ENCODE results near the gene LOX. TPM values are rescaled to one million over a fixed set of nuclear protein-coding genes. Genes with fewer than 3 reads are reported as not detected.
A peak's percentile ranks its signal among the peaks of the same experiment; 100 is the strongest.

Gene LOX
- total and polyA plus RNA-seq, 5 donors: 8.4 to 28.4 (median 19.0) TPM

DNA sequence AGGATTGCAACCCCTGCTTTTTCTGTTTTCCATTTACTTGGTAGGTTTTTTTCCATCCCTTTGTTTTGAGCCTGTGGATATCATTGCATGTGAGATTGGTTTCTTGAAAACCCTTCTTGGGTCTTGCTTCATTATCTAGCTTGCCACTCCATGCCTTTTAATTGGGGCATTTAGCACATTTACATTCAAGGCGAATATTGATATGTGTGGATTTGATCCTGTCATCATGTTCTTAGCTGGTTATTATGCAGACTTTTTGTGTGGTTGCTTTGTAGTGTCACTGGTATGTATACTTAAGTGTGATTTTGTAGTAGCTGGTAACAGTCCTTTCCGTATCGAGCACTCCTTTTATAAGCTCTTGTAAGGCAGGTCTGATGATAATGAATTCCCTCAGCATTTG lies 26.5 kb downstream of the LOX start:
- H3K4me3 ChIP-seq (ENCODE audit: low read length): no peak overlapping the region
- WGBS: 94% methylated on average over 3 of the region's 3 CpGs
- no peaks in the 10 kb centered on the region for H3K4me1 ChIP-seq (ENCODE audit: control insufficient read depth, insufficient read depth, low read length)
- H3K27me3 ChIP-seq (ENCODE audit: control insufficient read depth, insufficient read depth): no peaks in the 10 kb centered on the region
- H3K9me3 ChIP-seq (ENCODE audit: control insufficient read depth, low read length): no peaks in the 10 kb centered on the region
- intact Hi-C loops (cut with DNase I): no loop called here
- ATAC-seq (no peak), DNase-seq (no peak)
- no peak overlapping the region for H3K27ac ChIP-seq (ENCODE audit: low read length)

- Histone ChIP-seq H3K4me1 (ENCODE audit: control insufficient read depth, insufficient read depth, low read length) (no peaks in the 10 kb centered on the region), H3K27ac (ENCODE audit: low read length) (no peak overlapping the region), H3K9me3 (ENCODE audit: control insufficient read depth, low read length) (no peaks in the 10 kb centered on the region), H3K27me3 (ENCODE audit: control insufficient read depth, insufficient read depth) (no peaks in the 10 kb centered on the region), H3K4me3 (ENCODE audit: low read length) (no peak overlapping the region)
- intact Hi-C loops (cut with DNase I): no loop called here
- ATAC-seq (no peak), DNase-seq (no peak)
These were observed 27.1 kb downstream of the LOX start for GRCh38 chr5:122050959-122051358.

- WGBS: 76% methylated on average over 3 of the region's 3 CpGs
- no peaks in the 10 kb centered on the region for H3K4me1 ChIP-seq (ENCODE audit: control insufficient read depth, insufficient read depth, low read length)
These were observed 37.3 kb downstream of the LOX start for GRCh38 chr5:122040636-122041302.

DNA sequence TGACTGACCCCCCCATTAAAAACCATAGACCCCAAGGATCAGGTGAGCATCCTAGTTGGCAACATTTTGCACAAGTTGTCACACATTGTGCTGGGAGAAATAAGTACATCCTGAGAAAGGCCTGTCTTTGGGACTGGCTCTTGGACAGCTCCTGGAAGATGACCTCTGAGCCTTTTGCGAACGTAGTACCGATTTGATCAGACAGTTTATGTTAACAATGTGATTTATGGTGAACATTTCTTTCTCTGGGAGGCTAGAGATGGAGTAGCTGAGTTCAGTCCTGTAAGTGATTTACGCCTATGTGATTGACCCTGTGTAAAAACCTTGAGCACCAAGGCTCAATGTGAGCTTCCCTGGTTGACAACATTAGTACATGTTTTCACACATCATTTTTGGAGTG lies 41.7 kb downstream of the LOX start:
- Histone ChIP-seq H3K4me1 (ENCODE audit: control insufficient read depth, insufficient read depth, low read length) (no peaks in the 10 kb centered on the region), H3K4me3 (ENCODE audit: low read length) (no peak overlapping the region), H3K27ac (ENCODE audit: low read length) (no peak overlapping the region), H3K9me3 (ENCODE audit: control insufficient read depth, low read length) (no peaks in the 10 kb centered on the region), H3K27me3 (ENCODE audit: control insufficient read depth, insufficient read depth) (no peaks in the 10 kb centered on the region)
- DNase-seq: no peak
- intact Hi-C loops (cut with DNase I): no loop called here
- 77% methylated on average over 4 of the region's 4 CpGs for WGBS
- no peak for ATAC-seq

More at GRCh38 chr5:122040636-122041302, 37.3 kb downstream of the LOX start:
- H3K27ac ChIP-seq (ENCODE audit: low read length): no peak overlapping the region
- no peak overlapping the region for H3K4me3 ChIP-seq (ENCODE audit: low read length)
- H3K27me3 ChIP-seq (ENCODE audit: control insufficient read depth, insufficient read depth): no peaks in the 10 kb centered on the region
- intact Hi-C loops (cut with DNase I): no loop called here
- DNase-seq (no peak), ATAC-seq (no peak)
- no peaks in the 10 kb centered on the region for H3K9me3 ChIP-seq (ENCODE audit: control insufficient read depth, low read length)

- intact Hi-C loops (cut with DNase I): no loop called here
- no peaks in the 10 kb centered on the region for H3K27me3 ChIP-seq (ENCODE audit: control insufficient read depth, insufficient read depth)
- H3K9me3 ChIP-seq (ENCODE audit: control insufficient read depth, low read length): no peaks in the 10 kb centered on the region
- WGBS: 45% methylated on average over 2 of the region's 2 CpGs
- H3K4me1 ChIP-seq (ENCODE audit: control insufficient read depth, insufficient read depth, low read length): no peaks in the 10 kb centered on the region
- DNase-seq (no peak), ATAC-seq (no peak)
- no peak overlapping the region for H3K27ac ChIP-seq (ENCODE audit: low read length)
- no peak overlapping the region for H3K4me3 ChIP-seq (ENCODE audit: low read length)
These were observed 42.1 kb downstream of the LOX start for GRCh38 chr5:122035913-122036312.

DNA sequence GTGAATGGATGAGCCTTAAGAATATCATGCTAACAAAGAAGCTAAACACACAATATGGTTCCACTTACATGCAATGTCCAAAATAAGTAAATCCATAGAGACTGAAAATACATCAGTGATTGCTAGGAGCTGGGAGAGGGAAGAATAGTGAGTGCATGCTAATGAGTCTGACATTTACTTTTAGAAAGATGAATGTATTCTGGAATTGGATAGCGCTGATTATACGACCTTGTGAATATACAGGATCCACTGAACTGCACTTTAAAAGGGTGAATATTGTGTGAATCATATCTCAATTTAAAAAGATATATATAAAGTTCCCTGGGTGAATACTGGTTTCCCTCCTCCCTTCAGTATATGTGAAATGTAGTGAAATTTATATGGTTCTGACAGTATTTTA lies 46.2 kb downstream of the LOX start:
- Histone ChIP-seq H3K9me3 (ENCODE audit: control insufficient read depth, low read length) (no peaks in the 10 kb centered on the region), H3K4me3 (ENCODE audit: low read length) (no peak overlapping the region), H3K4me1 (ENCODE audit: control insufficient read depth, insufficient read depth, low read length) (no peaks in the 10 kb centered on the region), H3K27ac (ENCODE audit: low read length) (no peak overlapping the region), H3K27me3 (ENCODE audit: control insufficient read depth, insufficient read depth) (no peaks in the 10 kb centered on the region)
- WGBS: 93% methylated on average over 2 of the region's 2 CpGs
- intact Hi-C loops (cut with DNase I): no loop called here
- no peak for ATAC-seq
- DNase-seq: no peak

DNA sequence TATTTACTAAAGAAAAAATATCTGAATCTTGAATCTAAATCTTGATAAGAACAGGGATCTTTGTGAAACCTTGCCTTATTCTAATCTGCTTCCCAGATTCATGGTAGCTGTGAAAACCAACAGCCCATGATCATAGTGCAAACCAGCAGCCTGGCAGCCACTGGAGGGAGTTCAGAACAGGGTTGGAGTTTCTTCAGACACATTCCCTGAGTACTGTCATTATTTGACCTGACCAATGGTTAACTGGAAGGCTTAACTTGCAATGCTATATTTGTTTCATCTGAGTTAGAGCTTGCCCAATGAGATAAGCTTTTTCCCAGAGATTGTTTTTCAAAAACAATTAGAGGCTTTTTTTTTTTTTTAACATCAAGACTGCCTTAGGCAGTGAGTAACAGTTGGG lies 47.8 kb downstream of the LOX start:
- intact Hi-C loops (cut with DNase I): no loop called here
- no peaks in the 10 kb centered on the region for H3K9me3 ChIP-seq (ENCODE audit: control insufficient read depth, low read length)
- H3K4me3 ChIP-seq (ENCODE audit: low read length): no peak overlapping the region
- H3K27me3 ChIP-seq (ENCODE audit: control insufficient read depth, insufficient read depth): no peaks in the 10 kb centered on the region
- ATAC-seq (no peak), DNase-seq (peak in 1 of 3 donors; percentile 35)
- H3K4me1 ChIP-seq (ENCODE audit: control insufficient read depth, insufficient read depth, low read length): no peaks in the 10 kb centered on the region
- H3K27ac ChIP-seq (ENCODE audit: low read length): no peak overlapping the region

DNA sequence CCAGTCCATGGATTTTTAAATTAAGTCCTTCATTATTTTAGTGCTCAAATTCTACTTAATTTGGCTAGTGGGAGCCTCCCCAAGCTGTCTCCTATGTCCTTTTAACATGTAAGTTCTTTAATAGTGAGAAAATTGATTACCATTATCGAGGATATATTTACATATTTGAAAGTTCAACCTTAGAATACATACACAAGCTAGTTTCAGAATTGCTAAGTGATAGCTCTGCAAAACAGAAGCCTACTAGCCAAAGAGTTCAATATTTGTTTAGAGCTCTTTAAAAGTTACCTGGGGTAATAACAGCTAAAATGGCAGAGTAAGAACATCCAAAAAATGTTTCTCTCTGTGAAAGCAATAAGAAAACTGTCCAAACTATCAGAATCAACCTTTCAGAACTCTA lies 48.2 kb downstream of the LOX start:
- H3K4me3 ChIP-seq (ENCODE audit: low read length): no peak overlapping the region
- no peak for ATAC-seq
- 97% methylated on average over 1 of the region's 1 CpG for WGBS
- H3K4me1 ChIP-seq (ENCODE audit: control insufficient read depth, insufficient read depth, low read length): no peaks in the 10 kb centered on the region
- intact Hi-C loops (cut with DNase I): no loop called here
- H3K27me3 ChIP-seq (ENCODE audit: control insufficient read depth, insufficient read depth): no peaks in the 10 kb centered on the region
- H3K9me3 ChIP-seq (ENCODE audit: control insufficient read depth, low read length): no peaks in the 10 kb centered on the region
- no peak for DNase-seq
- H3K27ac ChIP-seq (ENCODE audit: low read length): no peak overlapping the region

DNA sequence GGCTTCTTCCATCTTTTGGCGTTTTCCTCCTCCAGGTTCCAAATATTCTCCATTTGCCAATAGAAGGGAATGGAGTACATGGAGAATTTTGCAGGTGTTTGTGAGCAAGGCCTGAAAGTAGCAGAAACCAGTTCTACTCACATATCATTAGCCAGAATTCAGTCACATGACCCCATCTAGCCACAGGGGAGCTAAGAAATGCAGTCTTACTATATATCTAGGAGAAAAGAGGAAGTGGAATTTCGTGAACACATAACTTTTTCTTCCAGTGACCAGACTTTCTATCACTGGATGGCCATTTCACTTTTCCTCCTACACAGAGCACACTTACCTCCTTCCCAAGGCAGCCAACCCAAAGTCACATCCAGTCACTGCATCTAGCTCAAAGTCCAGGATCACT lies 55.1 kb downstream of the LOX start:
- Histone ChIP-seq H3K9me3 (ENCODE audit: control insufficient read depth, low read length) (no peaks in the 10 kb centered on the region), H3K4me3 (ENCODE audit: low read length) (no peak overlapping the region), H3K4me1 (ENCODE audit: control insufficient read depth, insufficient read depth, low read length) (no peaks in the 10 kb centered on the region), H3K27ac (ENCODE audit: low read length) (no peak overlapping the region), H3K27me3 (ENCODE audit: control insufficient read depth, insufficient read depth) (no peaks in the 10 kb centered on the region)
- no peak for DNase-seq
- intact Hi-C loops (cut with DNase I): no loop called here
- WGBS: 88% methylated on average over 2 of the region's 2 CpGs
- no peak for ATAC-seq

DNA sequence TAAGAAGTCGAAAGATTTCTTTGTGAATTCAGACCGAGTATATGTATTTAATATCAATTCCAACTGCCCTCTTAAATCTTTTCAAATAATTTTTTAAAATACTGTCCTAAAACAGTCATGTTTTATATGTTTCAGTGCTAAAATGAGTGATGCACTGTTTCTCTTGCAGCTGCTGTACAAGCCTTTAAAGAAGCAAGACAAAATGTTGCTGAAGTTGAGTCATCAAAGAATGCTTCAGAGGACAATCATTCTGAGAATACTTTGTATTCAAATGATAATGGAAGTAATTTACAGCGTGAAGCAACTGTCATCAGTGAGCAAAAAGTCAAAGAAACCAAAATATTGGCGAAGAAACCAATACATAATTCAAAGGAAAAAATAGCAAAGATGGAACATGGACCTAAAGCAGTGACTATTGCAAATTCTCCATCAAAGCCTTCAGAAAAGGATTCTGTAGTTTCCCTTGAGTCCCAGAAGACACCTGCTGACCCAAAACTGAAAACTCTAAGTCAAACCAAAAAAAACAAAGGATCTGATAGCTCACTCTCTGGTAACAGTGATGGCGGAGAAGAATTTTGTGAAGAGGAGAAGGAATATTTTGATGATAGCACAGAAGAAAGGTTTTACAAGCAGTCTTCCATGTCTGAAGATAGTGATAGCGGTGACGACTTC lies 58.0 kb downstream of the LOX start:
- DNase-seq: no peak
- no peaks in the 10 kb centered on the region for H3K27me3 ChIP-seq (ENCODE audit: control insufficient read depth, insufficient read depth)
- no peak overlapping the region for H3K4me3 ChIP-seq (ENCODE audit: low read length)
- WGBS: 95% methylated on average over 7 of the region's 7 CpGs
- no peak overlapping the region for H3K27ac ChIP-seq (ENCODE audit: low read length)
- no peaks in the 10 kb centered on the region for H3K9me3 ChIP-seq (ENCODE audit: control insufficient read depth, low read length)
- H3K4me1 ChIP-seq (ENCODE audit: control insufficient read depth, insufficient read depth, low read length): no peaks in the 10 kb centered on the region
- ATAC-seq: no peak
- intact Hi-C loops (cut with DNase I): no loop called here

DNA sequence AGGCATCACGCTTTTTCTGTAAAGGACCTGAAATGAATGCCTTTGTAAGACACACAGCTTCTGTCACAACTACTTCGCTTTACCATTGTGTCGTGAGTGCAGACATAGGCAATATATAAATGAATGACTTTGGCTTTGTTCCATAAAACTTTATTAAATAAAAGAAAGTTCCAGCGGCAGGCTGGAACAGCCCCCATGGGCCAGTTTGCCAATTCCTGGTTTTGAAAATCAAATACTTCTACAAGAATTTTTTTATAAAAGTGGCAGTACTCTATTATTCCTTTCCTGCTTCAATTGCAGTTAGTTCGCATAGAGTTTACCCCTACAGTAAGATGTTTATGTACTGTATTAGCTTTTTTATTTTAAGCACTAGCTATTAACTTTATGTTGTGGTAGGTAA lies 62.6 kb downstream of the LOX start:
- WGBS: 75% methylated on average over 5 of the region's 5 CpGs
- intact Hi-C loops (cut with DNase I): no loop called here

More for the DNA sequence above, 62.6 kb downstream of the LOX start:
- Histone ChIP-seq H3K4me1 (ENCODE audit: control insufficient read depth, insufficient read depth, low read length) (no peaks in the 10 kb centered on the region), H3K4me3 (ENCODE audit: low read length) (no peak overlapping the region), H3K9me3 (ENCODE audit: control insufficient read depth, low read length) (no peaks in the 10 kb centered on the region), H3K27ac (ENCODE audit: low read length) (no peak overlapping the region), H3K27me3 (ENCODE audit: control insufficient read depth, insufficient read depth) (no peaks in the 10 kb centered on the region)
- ATAC-seq: no peak
- peak in 1 of 3 donors; percentile 59 for DNase-seq
